ENCODE results near the gene SRC. TPM values are rescaled to one million over a fixed set of nuclear protein-coding genes. Genes with fewer than 3 reads are reported as not detected.

The SRC gene
- total RNA-seq, 2 donors from 2014 or later: 102 to 123 TPM

- H3K27me3 ChIP-seq: no peaks in the 10 kb centered on the region
- TF ChIP-seq CTCF (IDR thresholded peaks at IDR 0.05): no peak
- intact Hi-C loops (cut with DNase I): loop anchor here (10.0 kb wide), 1 partner anchor 47 kb away; no protein-coding TSS in a partner anchor
- H3K9ac ChIP-seq (ENCODE audit: low read depth in 2 of 2, low read length in 2 of 2): no peak overlapping the region
- H3K9me3 ChIP-seq: no peaks in the 10 kb centered on the region
- no peaks in the 10 kb centered on the region for H3K36me3 ChIP-seq
- H3K27ac ChIP-seq: no peak overlapping the region
- no peak overlapping the region for H3K4me3 ChIP-seq
- DNase-seq: no peak
- H3K4me1 ChIP-seq: peaks cover 10% of the 10 kb centered on the region
Observed at GRCh38 chr20:37341632-37342031, 4.3 kb upstream of the SRC start.

GRCh38 chr20:37342231-37343177 is 3.4 kb upstream of the SRC start:
- no peaks in the 10 kb centered on the region for H3K36me3 ChIP-seq
- H3K27ac ChIP-seq: peak overlapping the region; percentile 95
- no peak overlapping the region for H3K4me3 ChIP-seq
- intact Hi-C loops (cut with DNase I): loop anchor here (10.0 kb wide), 1 partner anchor 48 kb away; no protein-coding TSS in a partner anchor
- H3K9ac ChIP-seq (ENCODE audit: low read depth in 2 of 2, low read length in 2 of 2): peak overlapping the region in 1 of 2 donors; percentile 92
- H3K9me3 ChIP-seq: no peaks in the 10 kb centered on the region
- H3K4me1 ChIP-seq: peaks cover 9% of the 10 kb centered on the region
- no peak for DNase-seq
- H3K27me3 ChIP-seq: no peaks in the 10 kb centered on the region
- no peak for TF ChIP-seq CTCF (IDR thresholded peaks at IDR 0.05)

- Histone ChIP-seq H3K27ac (peak overlapping the region; percentile 95), H3K4me3 (no peak overlapping the region), H3K9me3 (no peaks in the 10 kb centered on the region), H3K4me1 (peaks cover 9% of the 10 kb centered on the region), H3K27me3 (no peaks in the 10 kb centered on the region), H3K36me3 (no peaks in the 10 kb centered on the region), H3K9ac (ENCODE audit: low read depth in 2 of 2, low read length in 2 of 2) (peak overlapping the region; percentile 44 to 92)
- TF ChIP-seq CTCF (IDR thresholded peaks at IDR 0.05): no peak
- intact Hi-C loops (cut with DNase I): loop anchor here (10.0 kb wide), 1 partner anchor 49 kb away; no protein-coding TSS in a partner anchor
- DNase-seq: peak; percentile 93
Observed at GRCh38 chr20:37343212-37343993, 2.5 kb upstream of the SRC start.

- TF ChIP-seq CTCF (IDR thresholded peaks at IDR 0.05): no peak
- no peak for DNase-seq
- no peaks in the 10 kb centered on the region for H3K36me3 ChIP-seq
- H3K9me3 ChIP-seq: no peaks in the 10 kb centered on the region
- intact Hi-C loops (cut with DNase I): loop anchor here (10.0 kb wide), 1 partner anchor 49 kb away; no protein-coding TSS in a partner anchor
- H3K9ac ChIP-seq (ENCODE audit: low read depth in 2 of 2, low read length in 2 of 2): peak overlapping the region; percentile 44 to 92
- peak overlapping the region; percentile 95 for H3K27ac ChIP-seq
- no peak overlapping the region for H3K4me3 ChIP-seq
- peaks cover 9% of the 10 kb centered on the region for H3K4me1 ChIP-seq
- H3K27me3 ChIP-seq: no peaks in the 10 kb centered on the region
Observed at GRCh38 chr20:37343994-37344355, 2.0 kb upstream of the SRC start.

All from colonic mucosa (tissue), 4 donors.